ENCODE results near the gene CDRT4.

The CDRT4 gene

GRCh38 chr17:15424521-15424920 lies 42.9 kb downstream of the CDRT4 start:
- no peak for DNase-seq (ENCODE audit: low spot score)
- TF ChIP-seq, protein P1, sequence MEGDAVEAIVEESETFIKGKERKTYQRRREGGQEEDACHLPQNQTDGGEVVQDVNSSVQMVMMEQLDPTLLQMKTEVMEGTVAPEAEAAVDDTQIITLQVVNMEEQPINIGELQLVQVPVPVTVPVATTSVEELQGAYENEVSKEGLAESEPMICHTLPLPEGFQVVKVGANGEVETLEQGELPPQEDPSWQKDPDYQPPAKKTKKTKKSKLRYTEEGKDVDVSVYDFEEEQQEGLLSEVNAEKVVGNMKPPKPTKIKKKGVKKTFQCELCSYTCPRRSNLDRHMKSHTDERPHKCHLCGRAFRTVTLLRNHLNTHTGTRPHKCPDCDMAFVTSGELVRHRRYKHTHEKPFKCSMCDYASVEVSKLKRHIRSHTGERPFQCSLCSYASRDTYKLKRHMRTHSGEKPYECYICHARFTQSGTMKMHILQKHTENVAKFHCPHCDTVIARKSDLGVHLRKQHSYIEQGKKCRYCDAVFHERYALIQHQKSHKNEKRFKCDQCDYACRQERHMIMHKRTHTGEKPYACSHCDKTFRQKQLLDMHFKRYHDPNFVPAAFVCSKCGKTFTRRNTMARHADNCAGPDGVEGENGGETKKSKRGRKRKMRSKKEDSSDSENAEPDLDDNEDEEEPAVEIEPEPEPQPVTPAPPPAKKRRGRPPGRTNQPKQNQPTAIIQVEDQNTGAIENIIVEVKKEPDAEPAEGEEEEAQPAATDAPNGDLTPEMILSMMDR (IDR thresholded peaks at IDR 0.05; ENCODE audit: extremely low read depth, missing control alignments): no peak

DNA sequence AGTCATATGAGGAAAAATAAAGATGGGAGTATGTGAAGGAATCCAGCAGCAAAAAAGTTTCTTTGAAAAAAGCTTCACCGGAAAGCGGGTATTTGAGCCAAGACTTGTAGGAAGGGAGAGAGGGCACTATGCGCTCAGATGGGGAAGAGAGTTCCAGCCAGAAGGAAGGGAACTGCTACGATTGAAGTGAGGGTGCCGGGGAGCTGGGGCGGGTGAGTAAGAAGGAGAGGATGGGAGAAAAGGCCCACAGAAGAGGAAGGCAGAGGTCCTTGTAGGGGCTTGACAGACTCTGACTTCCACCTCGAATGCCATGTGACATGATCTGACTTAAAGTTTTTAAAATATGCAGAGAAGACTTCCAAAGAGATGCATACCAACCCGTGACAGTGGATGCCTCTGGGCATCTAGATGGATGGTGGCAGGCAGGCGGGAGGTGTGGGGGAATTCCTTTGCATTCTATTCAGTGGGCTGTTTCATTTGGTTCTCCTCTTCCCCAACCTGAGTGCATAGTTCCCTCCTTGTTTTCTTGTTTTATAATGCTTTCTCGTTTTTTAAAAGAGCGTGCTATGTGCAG lies 44.9 kb downstream of the CDRT4 start:
- TF ChIP-seq, protein P1 (IDR thresholded peaks at IDR 0.05; ENCODE audit: extremely low read depth, missing control alignments): no peak
- no peak for DNase-seq (ENCODE audit: low spot score)

DNA sequence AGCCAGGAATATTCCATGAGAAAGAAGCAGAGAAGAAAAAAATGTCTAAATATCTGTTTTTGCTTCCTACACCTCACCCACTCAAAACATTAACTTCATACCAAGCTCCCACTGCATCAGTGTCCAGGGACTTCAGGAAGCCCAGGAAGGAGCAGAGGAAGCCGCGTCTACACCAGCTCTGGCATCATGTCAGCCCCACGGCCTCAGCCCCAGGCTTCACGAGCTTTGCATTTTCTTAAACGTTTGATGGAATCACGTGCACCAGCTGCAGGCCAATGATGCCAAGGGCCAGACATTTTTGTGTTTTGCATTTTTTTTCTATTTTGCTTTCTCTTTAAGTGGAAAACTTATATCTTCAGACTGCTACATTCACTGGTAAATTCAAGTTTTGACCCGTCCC lies 48.6 kb downstream of the CDRT4 start:
- TF ChIP-seq, protein P1 (IDR thresholded peaks at IDR 0.05; ENCODE audit: extremely low read depth, missing control alignments): no peak
- no peak for DNase-seq (ENCODE audit: low spot score)

GRCh38 chr17:15414532-15415306 lies 52.7 kb downstream of the CDRT4 start:
- no peak for DNase-seq (ENCODE audit: low spot score)
- TF ChIP-seq, protein P1 (IDR thresholded peaks at IDR 0.05; ENCODE audit: extremely low read depth, missing control alignments): no peak

DNA sequence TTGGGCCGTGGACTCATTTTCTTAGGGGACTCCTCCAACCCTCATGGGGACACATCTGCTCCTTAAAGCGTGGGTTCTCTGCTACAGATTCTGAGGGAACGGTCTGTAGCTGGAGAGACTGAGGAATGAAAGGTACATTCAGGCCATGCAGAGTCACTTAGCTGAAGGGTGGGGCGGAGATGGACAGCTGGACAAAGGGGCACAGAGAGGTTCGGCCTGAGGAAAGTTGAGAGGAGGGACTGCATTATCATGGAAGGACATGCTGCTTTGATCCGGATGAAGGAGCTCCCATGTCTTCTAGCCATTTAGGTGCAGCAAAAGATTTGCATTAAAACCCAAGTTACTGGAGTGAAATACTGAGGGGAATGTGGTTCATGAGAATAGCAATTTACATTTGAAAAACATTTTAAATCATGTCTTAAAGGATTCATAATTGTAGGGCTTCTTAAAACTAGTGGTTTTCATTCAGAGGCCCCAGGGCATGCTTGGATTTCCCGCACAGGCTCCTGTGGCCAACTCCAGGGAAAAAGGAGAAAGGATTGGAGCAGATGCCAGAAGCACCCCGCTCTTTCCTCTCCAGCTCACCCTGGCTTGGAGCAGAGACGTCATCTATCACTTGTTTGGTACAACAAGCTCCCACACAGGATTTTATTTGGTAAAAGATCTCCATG lies 54.2 kb downstream of the CDRT4 start:
- TF ChIP-seq, protein P1 (IDR thresholded peaks at IDR 0.05; ENCODE audit: extremely low read depth, missing control alignments): no peak
- DNase-seq (ENCODE audit: low spot score): no peak

DNA sequence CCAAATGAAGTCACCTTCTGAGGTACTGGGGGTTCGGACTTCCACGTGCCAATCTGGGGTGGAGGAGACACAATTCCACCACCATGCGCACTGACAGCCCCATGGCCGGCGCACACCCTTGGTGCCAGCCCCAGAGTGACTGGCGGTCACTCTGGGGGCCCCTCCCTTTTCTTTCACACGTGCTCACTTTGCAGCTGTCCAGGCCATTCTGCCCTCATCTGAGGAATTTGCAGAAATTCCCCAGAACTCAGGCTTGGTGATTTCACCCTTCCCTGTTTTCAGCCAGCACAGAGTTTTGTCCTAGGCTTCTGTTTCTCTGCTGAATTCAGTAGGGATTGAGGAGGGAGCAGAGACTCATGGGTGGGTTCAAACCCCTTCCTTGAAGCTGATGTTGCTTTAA lies 54.8 kb downstream of the CDRT4 start:
- TF ChIP-seq, protein P1 (IDR thresholded peaks at IDR 0.05; ENCODE audit: extremely low read depth, missing control alignments): no peak
- no peak for DNase-seq (ENCODE audit: low spot score)
